Coronary artery (tissue), 2 donors: ENCODE results near the gene CHD9.
A peak's percentile ranks its signal among the peaks of the same experiment; 100 is the strongest.

Source experiments
- DNase-seq: peaks from one replicate; pipeline ENCODE4 v3.0.0-alpha.2; 2017; ENCODE audit warnings: low spot score
- H3K27ac ChIP-seq, 2 donors: fragments of 200-600 bp; sonication (generic); one replicate each; pipeline ENCODE4 v1.5.1; 2016 to 2019
- H3K4me3 ChIP-seq: fragments of 200-600 bp; sonication (generic); 2 replicates; pipeline ENCODE4 v1.5.1; 2016; ENCODE audit warnings: mild to moderate bottlenecking, moderate library complexity
- CTCF ChIP-seq: fragments of 200-600 bp; sonication (generic); IDR thresholded peaks from one replicate; pipeline ENCODE4 v1.5.1; 2019; ENCODE audit warnings: antibody characterized with exemption

CHD9 gene

GRCh38 chr16:53094013-53094630 is 39.3 kb downstream of the CHD9 start:
- Histone ChIP-seq H3K4me3 (no peak overlapping the region), H3K27ac (peak overlapping the region in 1 of 2 donors; percentile 80)
- no peak for DNase-seq
- TF ChIP-seq CTCF: no peak

GRCh38 chr16:53097190-53097589 is 42.4 kb downstream of the CHD9 start:
- H3K27ac ChIP-seq: peak overlapping the region in 1 of 2 donors; percentile 94
- no peak for TF ChIP-seq CTCF
- no peak for DNase-seq
- H3K4me3 ChIP-seq: no peak overlapping the region

- H3K4me3 ChIP-seq: peak overlapping the region; percentile 69
- peak; percentile 96 for DNase-seq
These were observed 43.9 kb downstream of the CHD9 start for GRCh38 chr16:53098526-53099317.

GRCh38 chr16:53099318-53100130 is 44.7 kb downstream of the CHD9 start:
- peak overlapping the region; percentile 93 to 94 for H3K27ac ChIP-seq
- no peak for TF ChIP-seq CTCF
- peak; percentile 97 for DNase-seq

More at GRCh38 chr16:53098526-53099317, 43.9 kb downstream of the CHD9 start:
- TF ChIP-seq CTCF: no peak
- peak overlapping the region; percentile 93 to 94 for H3K27ac ChIP-seq

GRCh38 chr16:53100131-53100748 is 45.4 kb downstream of the CHD9 start:
- peak overlapping the region; percentile 69 for H3K4me3 ChIP-seq
- no peak for TF ChIP-seq CTCF
- no peak for DNase-seq
- H3K27ac ChIP-seq: peak overlapping the region; percentile 93 to 94

More at GRCh38 chr16:53099318-53100130, 44.7 kb downstream of the CHD9 start:
- peak overlapping the region; percentile 69 for H3K4me3 ChIP-seq

- DNase-seq: no peak
- no peak for TF ChIP-seq CTCF
- peak overlapping the region; percentile 93 to 94 for H3K27ac ChIP-seq
- H3K4me3 ChIP-seq: no peak overlapping the region
These were observed 46.1 kb downstream of the CHD9 start for GRCh38 chr16:53100889-53101288.
